Stimulated activated CD8-positive, alpha-beta memory T cell treated with anti-CD3 and anti-CD28 coated beads, Interleukin-12 subunit alpha, Interleukin-12 subunit beta, amount 100 ng/mL, for 4 hours (primary cell): ENCODE results near the gene ST7L.

Source experiments
- DNase-seq: peaks from one replicate; pipeline ENCODE4 v3.0.0-alpha.2; 2020; ENCODE audit warnings: low read depth

The ST7L gene

GRCh38 chr1:112544751-112545150 lies 74.2 kb downstream of the ST7L start:
- DNase-seq, result no peak

GRCh38 chr1:112544011-112544688 lies 74.8 kb downstream of the ST7L start:
- DNase-seq, result no peak

GRCh38 chr1:112542206-112542973 lies 76.6 kb downstream of the ST7L start:
- no peak for DNase-seq

GRCh38 chr1:112541299-112541698 lies 77.6 kb downstream of the ST7L start:
- DNase-seq, result no peak

GRCh38 chr1:112540226-112540794 lies 78.6 kb downstream of the ST7L start:
- DNase-seq, result no peak

- DNase-seq, result no peak
These were observed 80.1 kb downstream of the ST7L start for GRCh38 chr1:112538883-112539282.

GRCh38 chr1:112537456-112537855 lies 81.5 kb downstream of the ST7L start:
- DNase-seq, result no peak

- no peak for DNase-seq
These were observed 82.4 kb downstream of the ST7L start for GRCh38 chr1:112536561-112536960.

GRCh38 chr1:112533029-112533428 lies 85.9 kb downstream of the ST7L start:
- DNase-seq, result no peak

GRCh38 chr1:112532064-112532463 lies 86.9 kb downstream of the ST7L start:
- DNase-seq, result no peak

- DNase-seq, result no peak
These were observed 88.1 kb downstream of the ST7L start for GRCh38 chr1:112530832-112531231.

- DNase-seq, result no peak
These were observed 89.6 kb downstream of the ST7L start for GRCh38 chr1:112529301-112529700.

GRCh38 chr1:112528076-112528475 lies 90.9 kb downstream of the ST7L start:
- no peak for DNase-seq

- no peak for DNase-seq
These were observed 91.5 kb downstream of the ST7L start for GRCh38 chr1:112527266-112528010.

- DNase-seq, result no peak
These were observed 94.0 kb downstream of the ST7L start for GRCh38 chr1:112524986-112525385.

GRCh38 chr1:112524251-112524650 lies 94.7 kb downstream of the ST7L start:
- no peak for DNase-seq

- no peak for DNase-seq
These were observed 96.3 kb downstream of the ST7L start for GRCh38 chr1:112522621-112523020.

- no peak for DNase-seq
These were observed 98.8 kb downstream of the ST7L start for GRCh38 chr1:112520166-112520565.

- no peak for DNase-seq
These were observed 100.8 kb downstream of the ST7L start for GRCh38 chr1:112518186-112518585.

GRCh38 chr1:112517646-112518045 lies 101.3 kb downstream of the ST7L start:
- no peak for DNase-seq

GRCh38 chr1:112517231-112517630 lies 101.7 kb downstream of the ST7L start:
- no peak for DNase-seq

GRCh38 chr1:112516141-112516540 lies 102.8 kb downstream of the ST7L start:
- no peak for DNase-seq
